Type B pancreatic cell (in vitro differentiated cells): ENCODE data around the gene SHISA6. TPM values are rescaled to one million over a fixed set of nuclear protein-coding genes. Genes with fewer than 3 reads are reported as not detected.

ENCODE experiments used
- DNase-seq: peaks from one replicate; pipeline ENCODE4 v3.0.0; 2021; ENCODE audit warnings: mixed read lengths; ENCODE audit not compliant: unreplicated experiment; ENCODE audit errors: extremely low spot score
- H3K27ac Mint-ChIP-seq: 2 replicates; pipeline ENCODE4 v1.8.0; 2021; ENCODE audit warnings: mild to moderate bottlenecking, mixed read lengths
- H3K27me3 Mint-ChIP-seq: 2 replicates; pipeline ENCODE4 v1.8.0; 2021; ENCODE audit warnings: mixed read lengths
- H3K36me3 Mint-ChIP-seq: 2 replicates; pipeline ENCODE4 v1.8.0; 2021; ENCODE audit warnings: mixed read lengths
- H3K4me1 Mint-ChIP-seq: one replicate; pipeline ENCODE4 v1.8.0; 2021; ENCODE audit warnings: mixed read lengths; ENCODE audit not compliant: unreplicated experiment
- H3K4me3 Mint-ChIP-seq: 2 replicates; pipeline ENCODE4 v1.8.0; 2021; ENCODE audit warnings: mild to moderate bottlenecking, mixed read lengths
- H3K9me3 Mint-ChIP-seq: 2 replicates; pipeline ENCODE4 v1.8.0; 2021; ENCODE audit warnings: mixed read lengths
- total RNA-seq: library from RNA; stranded (reverse); gene quantifications from 2 replicates; pipeline ENCODE4 v1.2.1, GENCODE V29; 2021; ENCODE audit warnings: low replicate concordance
- TF ChIP-seq, protein P1 (sequence below): fragments of 200-600 bp; sonication (generic); conservative IDR thresholded peaks from 2 replicates; pipeline ENCODE4 v1.5.0; 2021; ENCODE audit warnings: antibody characterized with exemption, mild to moderate bottlenecking

Gene SHISA6
- total RNA-seq, 1 donor from 2014 or later = 5.0 TPM

GRCh38 chr17:11342138-11342537, 101.1 kb downstream of the SHISA6 start:
- no peak for DNase-seq
- Mint-ChIP-seq H3K27ac (no peak overlapping the region), H3K36me3 (no peaks in the 10 kb centered on the region), H3K27me3 (peaks cover 8% of the 10 kb centered on the region), H3K4me1 (no peaks in the 10 kb centered on the region), H3K9me3 (no peaks in the 10 kb centered on the region), H3K4me3 (no peak overlapping the region)
- TF ChIP-seq, protein P1, sequence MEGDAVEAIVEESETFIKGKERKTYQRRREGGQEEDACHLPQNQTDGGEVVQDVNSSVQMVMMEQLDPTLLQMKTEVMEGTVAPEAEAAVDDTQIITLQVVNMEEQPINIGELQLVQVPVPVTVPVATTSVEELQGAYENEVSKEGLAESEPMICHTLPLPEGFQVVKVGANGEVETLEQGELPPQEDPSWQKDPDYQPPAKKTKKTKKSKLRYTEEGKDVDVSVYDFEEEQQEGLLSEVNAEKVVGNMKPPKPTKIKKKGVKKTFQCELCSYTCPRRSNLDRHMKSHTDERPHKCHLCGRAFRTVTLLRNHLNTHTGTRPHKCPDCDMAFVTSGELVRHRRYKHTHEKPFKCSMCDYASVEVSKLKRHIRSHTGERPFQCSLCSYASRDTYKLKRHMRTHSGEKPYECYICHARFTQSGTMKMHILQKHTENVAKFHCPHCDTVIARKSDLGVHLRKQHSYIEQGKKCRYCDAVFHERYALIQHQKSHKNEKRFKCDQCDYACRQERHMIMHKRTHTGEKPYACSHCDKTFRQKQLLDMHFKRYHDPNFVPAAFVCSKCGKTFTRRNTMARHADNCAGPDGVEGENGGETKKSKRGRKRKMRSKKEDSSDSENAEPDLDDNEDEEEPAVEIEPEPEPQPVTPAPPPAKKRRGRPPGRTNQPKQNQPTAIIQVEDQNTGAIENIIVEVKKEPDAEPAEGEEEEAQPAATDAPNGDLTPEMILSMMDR = no peak

DNA sequence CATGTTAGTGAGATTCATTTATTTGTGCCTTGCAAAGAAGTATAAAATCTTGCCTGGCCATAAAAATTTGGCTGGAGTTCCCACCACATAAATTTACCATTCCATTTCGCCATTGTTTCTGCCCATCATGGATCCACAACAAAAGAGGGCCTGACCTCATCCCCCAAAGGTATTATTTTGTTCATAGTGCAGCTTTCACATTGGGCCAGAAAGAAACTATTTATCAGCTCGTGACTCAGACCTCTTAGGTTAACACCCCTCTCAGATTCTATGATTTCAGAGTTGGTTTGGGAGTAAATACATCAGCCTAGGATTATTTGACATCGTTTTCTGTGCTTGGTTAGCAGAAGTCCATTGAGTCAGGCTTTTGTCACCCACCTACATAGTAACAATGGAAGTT, 108.1 kb downstream of the SHISA6 start:
- no peaks in the 10 kb centered on the region for H3K4me1 Mint-ChIP-seq
- no peak overlapping the region for H3K27ac Mint-ChIP-seq
- no peak for DNase-seq
- H3K36me3 Mint-ChIP-seq = no peaks in the 10 kb centered on the region
- no peaks in the 10 kb centered on the region for H3K9me3 Mint-ChIP-seq
- no peaks in the 10 kb centered on the region for H3K27me3 Mint-ChIP-seq
- no peak overlapping the region for H3K4me3 Mint-ChIP-seq
- TF ChIP-seq, protein P1 = no peak

DNA sequence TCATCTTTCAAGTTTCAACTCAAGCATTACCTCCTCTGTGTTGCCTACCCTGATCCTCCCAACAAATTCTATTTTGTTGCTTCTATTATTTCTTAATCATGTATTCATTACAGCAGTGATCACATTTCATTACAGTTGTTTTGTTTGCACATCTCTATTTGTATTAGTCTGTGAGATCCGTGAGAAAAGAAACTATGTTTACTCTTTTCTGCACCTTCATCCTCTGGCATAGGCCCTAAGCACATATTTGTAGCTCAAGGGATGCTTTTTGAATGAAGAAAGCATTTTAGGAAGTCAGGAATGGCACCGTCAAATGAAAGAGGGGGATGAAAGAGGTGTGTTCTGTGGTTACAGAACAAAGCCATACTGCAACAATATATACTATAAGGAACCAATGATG, 110.5 kb downstream of the SHISA6 start:
- Mint-ChIP-seq H3K4me3 (no peak overlapping the region), H3K36me3 (no peaks in the 10 kb centered on the region), H3K9me3 (no peaks in the 10 kb centered on the region), H3K4me1 (no peaks in the 10 kb centered on the region), H3K27ac (no peak overlapping the region), H3K27me3 (no peaks in the 10 kb centered on the region)
- no peak for DNase-seq
- TF ChIP-seq, protein P1 = no peak

GRCh38 chr17:11353601-11354000, 112.6 kb downstream of the SHISA6 start:
- no peak overlapping the region for H3K4me3 Mint-ChIP-seq
- H3K36me3 Mint-ChIP-seq = no peaks in the 10 kb centered on the region
- no peaks in the 10 kb centered on the region for H3K4me1 Mint-ChIP-seq
- H3K27me3 Mint-ChIP-seq = no peaks in the 10 kb centered on the region
- H3K9me3 Mint-ChIP-seq = no peaks in the 10 kb centered on the region
- H3K27ac Mint-ChIP-seq = no peak overlapping the region
- DNase-seq = no peak
- TF ChIP-seq, protein P1 = no peak

- Mint-ChIP-seq H3K27ac (no peak overlapping the region), H3K4me1 (no peaks in the 10 kb centered on the region), H3K36me3 (no peaks in the 10 kb centered on the region), H3K4me3 (no peak overlapping the region), H3K27me3 (no peaks in the 10 kb centered on the region), H3K9me3 (no peaks in the 10 kb centered on the region)
- TF ChIP-seq, protein P1 = no peak
- no peak for DNase-seq
Observed at GRCh38 chr17:11356371-11356770, 115.4 kb downstream of the SHISA6 start.

- no peak for DNase-seq
Observed at GRCh38 chr17:11363565-11364117, 122.6 kb downstream of the SHISA6 start.

More at GRCh38 chr17:11363565-11364117, 122.6 kb downstream of the SHISA6 start:
- H3K27me3 Mint-ChIP-seq = peaks cover 3% of the 10 kb centered on the region
- H3K27ac Mint-ChIP-seq = no peak overlapping the region
- H3K4me1 Mint-ChIP-seq = no peaks in the 10 kb centered on the region
- H3K4me3 Mint-ChIP-seq = no peak overlapping the region
- H3K9me3 Mint-ChIP-seq = no peaks in the 10 kb centered on the region
- no peaks in the 10 kb centered on the region for H3K36me3 Mint-ChIP-seq
- TF ChIP-seq, protein P1 = no peak
